ENCODE results near the gene KLHL3.

- TF ChIP-seq CTCF (IDR thresholded peaks at IDR 0.05; ENCODE audit: low read depth, low read length, poor library complexity, severe bottlenecking) (no peak), EZH2phosphoT487 (IDR thresholded peaks at IDR 0.05; ENCODE audit: borderline replicate concordance, low read length) (no peak)
Measured at GRCh38 chr5:137758715-137759306, 22.9 kb upstream of the KLHL3 start.
